ENCODE results near the gene NEK9.

The NEK9 gene

DNA sequence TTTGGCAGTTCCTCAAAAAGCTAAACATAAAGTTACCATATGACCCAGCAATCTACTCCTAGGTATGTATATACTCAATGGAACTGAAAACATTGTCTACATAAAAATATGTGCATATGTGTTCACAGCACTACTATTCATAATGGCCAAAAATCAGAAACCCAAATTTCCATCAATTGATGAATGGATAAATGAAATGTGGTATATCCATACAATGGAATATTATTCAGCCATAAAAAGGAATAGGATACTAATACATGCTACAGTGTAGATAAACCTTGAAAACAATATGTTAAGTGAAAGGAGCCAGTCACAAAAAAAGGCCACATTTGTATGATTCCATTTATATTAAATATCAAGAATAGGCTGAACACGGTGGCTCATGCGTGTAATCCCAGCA, 66.4 kb downstream of the NEK9 start:
- no peak for ATAC-seq
- no peak for TF ChIP-seq ZFP3 (CRISPR knock-in tag; IDR thresholded peaks at IDR 0.05)
- no peak for TF ChIP-seq PPARA (CRISPR knock-in tag; IDR thresholded peaks at IDR 0.05; ENCODE audit: borderline replicate concordance)
- TF ChIP-seq ZNF8 (CRISPR knock-in tag; IDR thresholded peaks at IDR 0.05) = peak; percentile 100

DNA sequence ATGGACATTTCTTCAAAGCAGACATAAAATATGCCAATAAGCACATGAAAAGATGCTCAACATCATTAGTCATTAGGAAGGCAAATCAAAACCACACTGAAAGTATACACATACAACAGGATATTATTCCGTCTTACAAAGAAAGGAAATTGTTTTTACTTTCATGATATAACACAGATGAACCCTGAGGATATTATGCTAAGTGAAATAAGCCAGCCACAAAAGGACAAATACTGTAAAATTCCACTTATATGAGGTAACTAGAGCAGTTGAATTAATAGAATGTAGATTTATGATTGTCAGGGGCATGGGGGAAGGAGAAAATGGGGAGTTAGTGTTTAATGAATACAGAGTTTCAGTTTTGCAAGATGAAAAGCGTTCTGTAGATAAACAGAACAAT, 67.2 kb downstream of the NEK9 start:
- peak; percentile 38 for ATAC-seq
- TF ChIP-seq ZNF565 (CRISPR knock-in tag; conservative IDR thresholded peaks at IDR 0.05; ENCODE audit: low read depth) (no peak), ESRRG (CRISPR knock-in tag; IDR thresholded peaks at IDR 0.05) (no peak), PPARA (CRISPR knock-in tag; IDR thresholded peaks at IDR 0.05; ENCODE audit: borderline replicate concordance) (no peak), GLIS3 (CRISPR knock-in tag; IDR thresholded peaks at IDR 0.05) (no peak), SNAI2 (CRISPR knock-in tag; IDR thresholded peaks at IDR 0.05) (no peak), TCF4 (CRISPR knock-in tag; IDR thresholded peaks at IDR 0.05; ENCODE audit: borderline replicate concordance) (peak; percentile 74), CREB5 (CRISPR knock-in tag; IDR thresholded peaks at IDR 0.05; ENCODE audit: low read depth) (peak; percentile 98), CSDC2 (CRISPR knock-in tag; IDR thresholded peaks at IDR 0.05) (peak; percentile 81; the same call in 1 of the 2 replicates), BACH2 (CRISPR knock-in tag; IDR thresholded peaks at IDR 0.05; ENCODE audit: borderline replicate concordance) (no peak), RARB (CRISPR knock-in tag; IDR thresholded peaks at IDR 0.05) (no peak), ARNTL (CRISPR knock-in tag; IDR thresholded peaks at IDR 0.05; ENCODE audit: borderline replicate concordance, low read depth) (no peak), ZNF8 (CRISPR knock-in tag; IDR thresholded peaks at IDR 0.05) (0 out of 2 replicates have a peak, but pooled peaks have one; percentile 4), ZFP30 (CRISPR knock-in tag; IDR thresholded peaks at IDR 0.05) (no peak; the same call in 1 of the 2 replicates), TOX (CRISPR knock-in tag; IDR thresholded peaks at IDR 0.05; ENCODE audit: borderline replicate concordance) (peak; percentile 85), OSR1 (CRISPR knock-in tag; IDR thresholded peaks at IDR 0.05) (no peak), PATZ1 (CRISPR knock-in tag; IDR thresholded peaks at IDR 0.05; ENCODE audit: borderline replicate concordance) (peak; percentile 81), ZC3H10 (CRISPR knock-in tag; IDR thresholded peaks at IDR 0.05) (0 out of 2 replicates have a peak, but pooled peaks have one; percentile 17), TSHZ2 (CRISPR knock-in tag; IDR thresholded peaks at IDR 0.05) (peak; percentile 72), ZNF70 (CRISPR knock-in tag; IDR thresholded peaks at IDR 0.05) (no peak; the same call in 1 of the 2 replicates), ZFP3 (CRISPR knock-in tag; IDR thresholded peaks at IDR 0.05) (no peak), ISL1 (CRISPR knock-in tag; IDR thresholded peaks at IDR 0.05) (peak; percentile 96)
- TF ChIP-seq, protein P1, sequence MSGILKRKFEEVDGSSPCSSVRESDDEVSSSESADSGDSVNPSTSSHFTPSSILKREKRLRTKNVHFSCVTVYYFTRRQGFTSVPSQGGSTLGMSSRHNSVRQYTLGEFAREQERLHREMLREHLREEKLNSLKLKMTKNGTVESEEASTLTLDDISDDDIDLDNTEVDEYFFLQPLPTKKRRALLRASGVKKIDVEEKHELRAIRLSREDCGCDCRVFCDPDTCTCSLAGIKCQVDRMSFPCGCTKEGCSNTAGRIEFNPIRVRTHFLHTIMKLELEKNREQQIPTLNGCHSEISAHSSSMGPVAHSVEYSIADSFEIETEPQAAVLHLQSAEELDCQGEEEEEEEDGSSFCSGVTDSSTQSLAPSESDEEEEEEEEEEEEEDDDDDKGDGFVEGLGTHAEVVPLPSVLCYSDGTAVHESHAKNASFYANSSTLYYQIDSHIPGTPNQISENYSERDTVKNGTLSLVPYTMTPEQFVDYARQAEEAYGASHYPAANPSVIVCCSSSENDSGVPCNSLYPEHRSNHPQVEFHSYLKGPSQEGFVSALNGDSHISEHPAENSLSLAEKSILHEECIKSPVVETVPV (CRISPR knock-in tag; IDR thresholded peaks at IDR 0.05) = no peak
- TF ChIP-seq, protein P2, sequence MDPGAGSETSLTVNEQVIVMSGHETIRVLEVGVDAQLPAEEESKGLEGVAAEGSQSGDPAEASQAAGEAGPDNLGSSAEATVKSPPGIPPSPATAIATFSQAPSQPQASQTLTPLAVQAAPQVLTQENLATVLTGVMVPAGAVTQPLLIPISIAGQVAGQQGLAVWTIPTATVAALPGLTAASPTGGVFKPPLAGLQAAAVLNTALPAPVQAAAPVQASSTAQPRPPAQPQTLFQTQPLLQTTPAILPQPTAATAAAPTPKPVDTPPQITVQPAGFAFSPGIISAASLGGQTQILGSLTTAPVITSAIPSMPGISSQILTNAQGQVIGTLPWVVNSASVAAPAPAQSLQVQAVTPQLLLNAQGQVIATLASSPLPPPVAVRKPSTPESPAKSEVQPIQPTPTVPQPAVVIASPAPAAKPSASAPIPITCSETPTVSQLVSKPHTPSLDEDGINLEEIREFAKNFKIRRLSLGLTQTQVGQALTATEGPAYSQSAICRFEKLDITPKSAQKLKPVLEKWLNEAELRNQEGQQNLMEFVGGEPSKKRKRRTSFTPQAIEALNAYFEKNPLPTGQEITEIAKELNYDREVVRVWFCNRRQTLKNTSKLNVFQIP (CRISPR knock-in tag; IDR thresholded peaks at IDR 0.05; ENCODE audit: borderline replicate concordance, low read depth) = peak; percentile 59; the same call in 1 of the 2 replicates

Measured in SK-N-SH treated with all-trans-retinoic acid at 6 μM for 48 hours (cell line).